Ectodermal cell (in vitro differentiated cells): ENCODE data around the gene MYLK.

Source experiments
- H3K27ac ChIP-seq: 2 replicates; pipeline ENCODE4 v1.7.0; 2013; ENCODE audit warnings: mild to moderate bottlenecking, low read depth, low read length; ENCODE audit not compliant: insufficient read depth, poor library complexity, severe bottlenecking
- H3K27me3 ChIP-seq: 2 replicates; pipeline ENCODE4 v1.7.0; 2013; ENCODE audit warnings: mild to moderate bottlenecking, low read length; ENCODE audit not compliant: insufficient read depth, control insufficient read depth, poor library complexity, severe bottlenecking
- H3K36me3 ChIP-seq: one replicate; pipeline ENCODE4 v1.7.0; 2013; ENCODE audit warnings: low read length; ENCODE audit not compliant: control insufficient read depth, insufficient read depth
- H3K4me1 ChIP-seq: one replicate; pipeline ENCODE4 v1.7.0; 2013; ENCODE audit warnings: low read length; ENCODE audit not compliant: control insufficient read depth, insufficient read depth
- H3K4me3 ChIP-seq: 2 replicates; pipeline ENCODE4 v1.7.0; 2013; ENCODE audit warnings: low read depth, low read length, control low read depth; ENCODE audit not compliant: insufficient read depth
- H3K9me3 ChIP-seq: 2 replicates; pipeline ENCODE4 v1.7.0; 2013; ENCODE audit warnings: mild to moderate bottlenecking, low read length, moderate library complexity; ENCODE audit not compliant: control insufficient read depth
- whole genome bisulfite sequencing, 2 experiments: methylation state at CpG; one replicate each; pipeline ENCODE4 v1.1.7; 2013; ENCODE audit warnings: missing lambda C conversion rate in 2 of 2; 5-methylcytosine and 5-hydroxymethylcytosine counted together

The MYLK gene

DNA sequence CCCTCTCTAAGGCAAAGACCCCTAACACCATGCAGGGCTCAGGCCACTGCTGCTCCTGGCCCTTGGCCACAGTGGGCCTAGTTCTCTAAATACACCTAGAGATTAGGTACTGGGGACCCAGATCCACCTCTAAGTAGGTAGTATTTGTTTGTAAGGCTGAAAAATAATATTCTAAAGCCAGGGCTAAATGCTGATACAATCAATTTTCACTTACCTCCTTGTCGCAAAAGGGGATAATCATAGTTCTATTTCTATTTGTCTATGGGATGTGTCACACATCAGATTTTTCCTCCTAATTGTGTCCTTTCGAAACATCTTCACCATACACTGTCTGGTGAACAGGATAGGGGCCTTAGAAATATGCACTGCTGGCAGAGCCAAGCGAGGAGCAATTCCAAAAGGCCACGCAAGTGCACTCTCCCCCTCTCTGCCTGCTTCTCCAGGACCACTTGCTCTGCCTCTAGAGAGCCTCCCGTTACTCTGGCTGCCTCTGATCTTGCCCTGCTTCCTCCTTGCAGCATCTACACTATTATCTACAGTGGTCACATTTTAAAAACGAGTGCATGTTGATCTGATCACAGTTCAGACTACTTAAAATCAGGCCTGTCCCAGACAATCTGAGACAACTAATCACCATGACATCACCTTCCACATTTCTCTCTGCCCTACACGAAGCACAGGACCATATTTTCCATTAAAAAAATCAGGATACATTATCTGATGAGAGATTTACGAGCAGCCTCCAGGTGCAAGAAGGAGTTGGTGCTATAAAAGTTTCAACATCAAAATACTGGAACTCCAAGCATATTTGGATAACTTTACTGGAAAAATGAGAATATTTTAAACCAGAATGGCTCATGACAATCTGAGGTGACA, 115.4 kb downstream of the MYLK start:
- no peaks in the 10 kb centered on the region for H3K9me3 ChIP-seq
- no peaks in the 10 kb centered on the region for H3K36me3 ChIP-seq
- WGBS, 2 experiments = 86 to 92% methylated on average over 7 to 8 of the region's 8 CpGs
- no peak overlapping the region for H3K4me3 ChIP-seq
- peaks cover 22% of the 10 kb centered on the region for H3K4me1 ChIP-seq
- no peak overlapping the region for H3K27ac ChIP-seq
- H3K27me3 ChIP-seq = no peaks in the 10 kb centered on the region

DNA sequence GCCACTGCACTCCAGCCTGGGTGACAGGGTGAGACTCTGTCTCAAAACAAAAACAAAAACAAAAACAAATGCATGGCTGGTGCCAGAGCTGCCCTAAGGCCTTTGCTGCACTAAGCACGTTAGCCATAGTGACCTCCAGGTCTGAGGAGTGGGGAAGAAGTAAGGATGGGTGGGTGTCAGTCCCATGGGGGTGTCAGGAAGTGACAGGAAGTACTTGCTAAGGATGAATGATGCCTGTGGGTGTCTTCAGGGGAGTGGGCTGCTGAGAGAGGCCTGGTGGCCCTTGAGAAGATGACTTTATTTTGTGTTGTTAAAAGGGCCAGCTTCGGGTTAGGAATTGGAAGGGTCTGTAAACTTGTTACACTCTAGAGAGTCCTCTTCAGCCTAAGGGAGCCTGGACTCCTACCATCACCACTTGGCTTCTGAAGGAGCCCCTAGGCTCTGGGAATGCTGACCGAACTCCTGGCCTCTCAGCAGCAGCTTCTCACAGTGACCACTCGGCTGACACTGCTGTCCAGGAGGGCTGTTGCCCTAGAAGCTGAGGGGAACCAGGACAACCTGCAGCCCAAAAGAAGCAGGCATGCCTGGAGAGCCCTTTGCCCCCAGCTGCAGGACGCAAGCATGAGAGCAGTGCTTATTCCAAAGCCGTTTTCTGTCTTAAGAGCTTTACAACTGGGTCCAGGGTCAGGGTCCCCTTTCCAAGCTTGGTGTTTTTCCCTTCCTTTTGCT, 116.4 kb downstream of the MYLK start:
- Histone ChIP-seq H3K27me3 (no peaks in the 10 kb centered on the region), H3K4me1 (peaks cover 19% of the 10 kb centered on the region), H3K36me3 (no peaks in the 10 kb centered on the region), H3K4me3 (no peak overlapping the region), H3K9me3 (no peaks in the 10 kb centered on the region), H3K27ac (no peak overlapping the region)
- 90 to 91% methylated on average over 6 of the region's 6 CpGs for WGBS, 2 experiments

DNA sequence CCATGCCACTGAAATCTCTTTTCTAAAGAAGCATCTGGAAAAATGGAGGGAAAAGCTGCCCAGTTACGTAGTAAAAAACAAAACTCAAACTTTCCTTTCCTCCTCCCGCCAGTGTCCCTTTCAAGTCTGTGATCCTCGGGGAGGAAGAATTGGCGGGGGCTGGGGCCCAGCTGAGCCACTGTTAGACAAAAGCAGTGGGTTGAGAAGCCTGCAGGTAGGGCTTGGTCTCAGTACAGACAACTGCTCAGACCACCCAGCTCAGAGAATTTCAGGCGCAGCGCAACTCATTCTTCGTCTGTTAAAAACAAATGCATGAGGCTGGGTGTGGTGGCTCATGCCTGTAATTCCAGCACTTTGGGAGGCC, 117.1 kb downstream of the MYLK start:
- Histone ChIP-seq H3K4me1 (peaks cover 19% of the 10 kb centered on the region), H3K27me3 (no peaks in the 10 kb centered on the region), H3K9me3 (no peaks in the 10 kb centered on the region), H3K27ac (peak overlapping the region; percentile 3), H3K4me3 (no peak overlapping the region), H3K36me3 (no peaks in the 10 kb centered on the region)
- WGBS, 2 experiments = 52 to 55% methylated on average over 6 to 7 of the region's 7 CpGs

DNA sequence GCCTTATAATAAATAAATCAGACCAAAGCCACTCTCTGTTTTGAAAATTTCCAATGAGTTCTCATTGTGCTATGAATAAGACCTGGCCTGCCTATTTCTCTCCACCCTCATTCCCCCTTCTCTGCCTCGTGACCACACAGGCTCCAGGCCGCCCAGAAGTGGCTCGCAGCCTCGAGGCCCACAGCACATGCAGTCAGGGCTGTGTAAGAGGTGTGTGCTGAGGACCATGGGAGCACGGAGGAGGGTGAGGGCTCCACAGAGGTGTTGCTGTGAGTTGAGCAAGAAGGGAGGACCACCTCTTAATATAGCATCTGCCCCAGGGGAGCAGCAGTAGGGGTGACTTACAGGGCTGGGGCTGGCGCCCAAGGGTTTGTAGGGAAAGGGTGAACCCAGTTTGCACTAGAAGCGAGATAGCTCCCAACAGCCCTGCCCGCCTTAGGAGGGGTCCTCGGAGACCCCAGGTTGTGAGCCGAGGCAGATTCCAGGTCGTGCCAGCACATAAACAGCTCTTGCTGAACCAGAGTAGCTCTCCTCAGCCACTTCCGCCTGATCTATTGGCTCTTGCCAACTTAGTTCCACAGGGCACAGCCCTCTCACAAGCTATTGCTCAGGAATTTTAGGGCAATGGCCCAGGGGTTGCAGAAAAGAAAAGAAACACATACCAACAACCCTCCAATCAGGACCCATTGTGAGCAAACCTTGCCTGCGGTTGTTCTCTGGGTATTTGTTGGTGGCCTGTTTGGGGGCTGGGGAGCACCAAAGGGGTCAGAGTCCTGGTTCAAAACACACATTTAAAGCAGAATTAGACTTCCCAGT, 117.7 kb downstream of the MYLK start:
- peaks cover 19% of the 10 kb centered on the region for H3K4me1 ChIP-seq
- WGBS, 2 experiments = 90 to 92% methylated on average over 12 to 13 of the region's 13 CpGs
- H3K4me3 ChIP-seq = no peak overlapping the region
- H3K36me3 ChIP-seq = no peaks in the 10 kb centered on the region
- no peaks in the 10 kb centered on the region for H3K9me3 ChIP-seq
- H3K27me3 ChIP-seq = no peaks in the 10 kb centered on the region
- H3K27ac ChIP-seq = peak overlapping the region; percentile 3

DNA sequence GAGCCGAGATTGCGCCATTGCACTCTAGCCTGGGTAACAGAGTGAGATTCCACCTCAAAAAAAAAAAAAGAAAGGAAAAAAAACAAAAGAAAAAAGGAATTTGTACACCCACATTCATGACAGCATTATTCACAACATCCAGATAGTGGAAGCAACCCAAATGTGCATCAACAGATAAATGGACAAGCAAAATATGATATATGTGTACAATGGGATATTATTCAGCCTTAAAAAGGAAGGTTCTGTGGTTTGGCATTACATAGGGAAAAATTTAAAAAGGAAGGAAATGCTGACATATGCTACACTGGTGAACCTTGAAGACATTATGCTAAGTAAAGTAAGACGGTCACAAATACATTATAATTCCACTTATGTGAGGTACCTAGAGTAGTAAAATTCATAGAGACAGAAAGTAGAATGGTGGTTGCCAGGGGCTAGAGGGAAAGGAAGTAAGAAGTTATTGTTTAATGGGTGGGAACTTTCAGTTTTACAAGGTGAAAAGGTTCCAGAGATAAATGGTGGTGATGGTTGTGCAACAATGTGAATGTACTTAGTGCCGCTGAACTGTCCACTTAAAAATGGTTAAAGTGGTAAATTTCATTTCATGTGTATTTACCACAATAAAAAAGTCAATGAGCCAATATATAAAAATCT, 118.5 kb downstream of the MYLK start:
- Histone ChIP-seq H3K9me3 (no peaks in the 10 kb centered on the region), H3K36me3 (no peaks in the 10 kb centered on the region), H3K27ac (no peak overlapping the region), H3K4me3 (no peak overlapping the region), H3K27me3 (no peaks in the 10 kb centered on the region), H3K4me1 (peaks cover 19% of the 10 kb centered on the region)
- 90 to 100% methylated on average over 4 of the region's 4 CpGs for WGBS, 2 experiments

DNA sequence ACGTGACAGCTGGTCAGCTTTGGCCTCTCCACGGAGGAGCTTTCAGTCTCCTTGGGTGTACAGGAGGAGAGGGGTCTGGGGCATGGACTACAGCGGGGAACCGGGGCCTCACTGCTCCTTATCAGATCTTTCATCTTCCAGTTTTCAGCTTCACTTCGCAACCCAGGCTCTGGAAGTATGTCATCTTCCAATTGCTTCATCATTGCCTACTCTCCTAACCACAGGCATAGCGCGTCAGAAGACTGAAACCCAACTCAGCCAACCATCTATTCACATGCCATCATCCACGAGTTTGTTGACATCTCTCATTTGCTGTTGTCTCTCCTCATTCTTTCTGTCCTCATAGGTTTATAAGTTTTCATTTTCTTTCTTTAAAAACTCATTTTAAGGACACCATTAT, 119.5 kb downstream of the MYLK start:
- no peak overlapping the region for H3K4me3 ChIP-seq
- peaks cover 19% of the 10 kb centered on the region for H3K4me1 ChIP-seq
- no peaks in the 10 kb centered on the region for H3K27me3 ChIP-seq
- 94 to 97% methylated on average over 8 of the region's 8 CpGs for WGBS, 2 experiments
- no peaks in the 10 kb centered on the region for H3K36me3 ChIP-seq
- no peak overlapping the region for H3K27ac ChIP-seq
- H3K9me3 ChIP-seq = no peaks in the 10 kb centered on the region

DNA sequence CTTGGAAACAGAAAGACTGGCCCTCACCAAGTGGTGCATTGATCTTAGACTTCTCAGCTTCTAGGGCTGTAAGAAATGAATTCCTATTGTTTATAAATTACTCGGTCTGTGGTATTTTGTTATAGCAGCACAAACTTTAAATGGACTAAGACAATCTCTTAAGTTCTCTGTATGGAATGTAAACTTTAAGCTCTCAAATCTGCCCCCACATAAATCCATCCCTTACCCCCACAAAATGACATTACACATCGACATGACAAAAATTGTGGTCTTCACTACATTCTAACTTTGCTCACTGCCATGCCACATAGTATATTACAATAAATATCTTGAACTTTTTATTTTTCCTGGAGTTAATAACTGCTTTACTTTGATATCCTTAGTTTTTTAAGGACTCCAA, 121.3 kb downstream of the MYLK start:
- H3K4me1 ChIP-seq = peaks cover 22% of the 10 kb centered on the region
- H3K27me3 ChIP-seq = no peaks in the 10 kb centered on the region
- H3K36me3 ChIP-seq = no peaks in the 10 kb centered on the region
- no peaks in the 10 kb centered on the region for H3K9me3 ChIP-seq
- whole genome bisulfite sequencing, 2 experiments = 85 to 91% methylated on average over 1 to 2 of the region's 2 CpGs
- no peak overlapping the region for H3K4me3 ChIP-seq
- no peak overlapping the region for H3K27ac ChIP-seq

DNA sequence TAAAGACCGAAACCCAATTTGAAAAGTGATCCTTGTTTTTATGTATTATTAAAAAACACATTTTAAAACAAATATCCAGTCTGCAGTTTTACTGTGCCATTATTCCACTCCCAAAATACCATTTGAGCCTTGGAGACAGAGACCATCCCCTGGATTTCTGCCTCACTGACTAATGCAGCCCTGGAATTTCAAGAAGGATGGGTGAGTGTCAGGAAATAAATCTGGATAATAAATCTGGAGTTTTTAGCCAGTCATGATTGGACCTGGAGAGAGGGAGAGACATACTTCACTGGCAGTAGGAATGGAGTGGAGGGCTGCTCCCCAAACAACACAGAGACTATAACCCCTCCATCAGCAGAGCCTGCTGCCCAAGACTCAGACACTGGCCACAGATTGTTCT, 123.3 kb downstream of the MYLK start:
- no peaks in the 10 kb centered on the region for H3K9me3 ChIP-seq
- H3K36me3 ChIP-seq = no peaks in the 10 kb centered on the region
- H3K27me3 ChIP-seq = no peaks in the 10 kb centered on the region
- H3K27ac ChIP-seq = no peak overlapping the region
- 60% methylated on average over 1 of the region's 1 CpG; no CpG with 5 or more reads in 1 of the 2 experiments for WGBS, 2 experiments
- H3K4me3 ChIP-seq = no peak overlapping the region
- H3K4me1 ChIP-seq = peaks cover 12% of the 10 kb centered on the region

DNA sequence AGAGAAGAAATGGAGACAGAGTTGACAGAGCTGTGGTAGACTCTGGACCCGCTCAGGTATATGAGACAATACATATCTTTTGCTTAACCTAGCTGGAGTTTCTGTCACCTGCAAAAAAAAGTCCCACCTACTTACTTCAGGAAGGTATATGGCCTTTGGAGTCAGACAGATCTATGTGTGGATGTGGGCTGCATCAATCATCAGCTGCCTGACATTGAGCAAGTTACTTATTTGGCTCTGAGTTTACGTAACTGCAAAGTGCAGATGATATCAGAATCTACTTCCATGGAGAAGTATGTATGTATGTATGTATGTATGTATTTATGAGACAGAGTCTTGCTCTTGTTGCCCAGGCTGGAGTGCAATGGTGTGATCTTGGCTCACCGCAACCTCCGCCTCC, 124.3 kb downstream of the MYLK start:
- H3K27me3 ChIP-seq = no peaks in the 10 kb centered on the region
- 95 to 98% methylated on average over 4 of the region's 4 CpGs for WGBS, 2 experiments
- H3K4me1 ChIP-seq = peaks cover 12% of the 10 kb centered on the region
- H3K9me3 ChIP-seq = no peaks in the 10 kb centered on the region
- H3K4me3 ChIP-seq = no peak overlapping the region
- no peak overlapping the region for H3K27ac ChIP-seq
- H3K36me3 ChIP-seq = no peaks in the 10 kb centered on the region
